OCI-LY1 (cell line): ENCODE results near the gene INTS14.

Experiments used
- H2AFZ ChIP-seq: fragments of 200-600 bp; sonication (generic), shearing (Covaris generic); 2 replicates; pipeline ENCODE4 v1.6.0; 2014; ENCODE audit warnings: antibody characterized with exemption, mild to moderate bottlenecking, low read length
- H3F3A ChIP-seq: fragments of 200-600 bp; sonication (generic), shearing (Covaris generic); 2 replicates; pipeline ENCODE4 v1.6.0; 2014; ENCODE audit warnings: mild to moderate bottlenecking, antibody characterized with exemption, low read length, moderate library complexity; ENCODE audit not compliant: insufficient read depth
- H3K27ac ChIP-seq: fragments of 200-600 bp; sonication (generic); 2 replicates; pipeline ENCODE4 v1.5.1; 2014; ENCODE audit warnings: low read length, mixed run types, mild to moderate bottlenecking, low read depth; ENCODE audit not compliant: poor library complexity, severe bottlenecking
- H3K27me3 ChIP-seq: fragments of 200-600 bp; sonication (generic); 2 replicates; pipeline ENCODE4 v1.6.0; 2014; ENCODE audit warnings: antibody characterized with exemption, mild to moderate bottlenecking, low read length, moderate library complexity; ENCODE audit not compliant: insufficient read depth
- H3K36me3 ChIP-seq: fragments of 200-600 bp; sonication (generic); 2 replicates; pipeline ENCODE4 v1.6.1; 2014; ENCODE audit warnings: mild to moderate bottlenecking, antibody characterized with exemption, low read length, moderate library complexity, mixed read lengths; ENCODE audit not compliant: insufficient read depth
- H3K4me1 ChIP-seq: fragments of 200-600 bp; sonication (generic); 2 replicates; pipeline ENCODE4 v1.5.1; 2014; ENCODE audit warnings: mild to moderate bottlenecking, low read length, moderate library complexity; ENCODE audit not compliant: insufficient read depth, severe bottlenecking
- H3K4me2 ChIP-seq: fragments of 200-600 bp; sonication (generic), shearing (Covaris generic); 2 replicates; pipeline ENCODE4 v1.6.1; 2014; ENCODE audit warnings: low read length
- H3K4me3 ChIP-seq: fragments of 200-600 bp; sonication (generic); 2 replicates; pipeline ENCODE4 v1.5.1; 2014; ENCODE audit warnings: low read length, low read depth, mild to moderate bottlenecking, mixed read lengths; ENCODE audit not compliant: poor library complexity, severe bottlenecking
- H3K79me2 ChIP-seq: fragments of 200-600 bp; shearing (Covaris generic); 2 replicates; pipeline ENCODE4 v1.6.1; 2016; ENCODE audit warnings: mixed run types, low read length, mixed read lengths; ENCODE audit not compliant: insufficient read depth
- H3K9ac ChIP-seq: fragments of 200-600 bp; sonication (generic), shearing (Covaris generic); 2 replicates; pipeline ENCODE4 v1.6.1; 2014; ENCODE audit warnings: mild to moderate bottlenecking, low read length, mixed read lengths
- H3K9me2 ChIP-seq: fragments of 200-600 bp; sonication (generic), shearing (Covaris generic); 2 replicates; pipeline ENCODE4 v1.6.1; 2014; ENCODE audit warnings: low read depth, mild to moderate bottlenecking, low read length, mixed read lengths
- H3K9me3 ChIP-seq: fragments of 200-600 bp; shearing (Covaris generic); 2 replicates; pipeline ENCODE4 v1.6.1; 2014; ENCODE audit warnings: low read length, mixed read lengths
- H4K20me1 ChIP-seq: fragments of 200-600 bp; sonication (generic), shearing (Covaris generic); 2 replicates; pipeline ENCODE4 v1.6.0; 2016; ENCODE audit warnings: mild to moderate bottlenecking, low read length; ENCODE audit not compliant: insufficient read depth
- CTCF ChIP-seq: fragments of 200-600 bp; sonication (generic), shearing (Covaris generic); IDR thresholded peaks from 2 replicates; pipeline ENCODE4 v1.5.1; 2017; ENCODE audit warnings: mild to moderate bottlenecking, antibody characterized with exemption, low read length, moderate library complexity, mixed read lengths
- EZH2 ChIP-seq: fragments of 200-600 bp; sonication (generic), shearing (Covaris generic); IDR thresholded peaks from 2 replicates; pipeline ENCODE4 v1.8.0; 2017; ENCODE audit warnings: borderline replicate concordance, mixed run types, mild to moderate bottlenecking, antibody characterized with exemption, low read length, moderate library complexity, mixed read lengths

Gene INTS14

GRCh38 chr15:65533057-65533756, 77.7 kb downstream of the INTS14 start:
- H3K4me2 ChIP-seq: peak overlapping the region; percentile 95
- no peaks in the 10 kb centered on the region for H3F3A ChIP-seq
- no peaks in the 10 kb centered on the region for H3K9me3 ChIP-seq
- TF ChIP-seq CTCF: no peak
- no peaks in the 10 kb centered on the region for H4K20me1 ChIP-seq
- H3K79me2 ChIP-seq: peaks cover 74% of the 10 kb centered on the region
- H2AFZ ChIP-seq: no peak overlapping the region
- H3K36me3 ChIP-seq: peaks cover 3% of the 10 kb centered on the region; the same call in 1 of the 2 replicates
- peak overlapping the region; percentile 46 for H3K27ac ChIP-seq
- H3K27me3 ChIP-seq: no peaks in the 10 kb centered on the region
- peaks cover 33% of the 10 kb centered on the region for H3K4me1 ChIP-seq
- H3K9ac ChIP-seq: peak overlapping the region; percentile 15; the same call in 1 of the 2 replicates
- H3K4me3 ChIP-seq: peak overlapping the region; percentile 86
- H3K9me2 ChIP-seq: no peaks in the 10 kb centered on the region

- peaks cover 33% of the 10 kb centered on the region for H3K4me1 ChIP-seq
- H2AFZ ChIP-seq: no peak overlapping the region
- H3K36me3 ChIP-seq: peaks cover 3% of the 10 kb centered on the region; the same call in 1 of the 2 replicates
- no peaks in the 10 kb centered on the region for H3K9me3 ChIP-seq
- no peaks in the 10 kb centered on the region for H3F3A ChIP-seq
- H3K4me3 ChIP-seq: peak overlapping the region; percentile 86
- H3K27me3 ChIP-seq: no peaks in the 10 kb centered on the region
- TF ChIP-seq EZH2: no peak
- no peak for TF ChIP-seq CTCF
- H3K9ac ChIP-seq: peak overlapping the region; percentile 15; the same call in 1 of the 2 replicates
- H3K4me2 ChIP-seq: peak overlapping the region; percentile 95
- H3K27ac ChIP-seq: peak overlapping the region; percentile 46
- no peaks in the 10 kb centered on the region for H3K9me2 ChIP-seq
- H3K79me2 ChIP-seq: peaks cover 71% of the 10 kb centered on the region
- H4K20me1 ChIP-seq: no peaks in the 10 kb centered on the region
Measured at GRCh38 chr15:65532738-65533051, 78.2 kb downstream of the INTS14 start.

- H3K27me3 ChIP-seq: no peaks in the 10 kb centered on the region
- TF ChIP-seq CTCF: no peak
- no peak for TF ChIP-seq EZH2
- H3K79me2 ChIP-seq: peaks cover 54% of the 10 kb centered on the region
- peaks cover 3% of the 10 kb centered on the region; the same call in 1 of the 2 replicates for H3K36me3 ChIP-seq
- peak within 1 kb of the TSS; percentile 86 for H3K4me3 ChIP-seq
- H3K4me1 ChIP-seq: peaks cover 33% of the 10 kb centered on the region
- no peaks in the 10 kb centered on the region for H3K9me3 ChIP-seq
- peak within 1 kb of the TSS; percentile 49 for H3K27ac ChIP-seq
- peak within 1 kb of the TSS; percentile 98 for H2AFZ ChIP-seq
- no peaks in the 10 kb centered on the region for H3K9me2 ChIP-seq
- peak within 1 kb of the TSS; percentile 85 for H3K9ac ChIP-seq
- H4K20me1 ChIP-seq: no peaks in the 10 kb centered on the region
- no peaks in the 10 kb centered on the region for H3F3A ChIP-seq
- peak within 1 kb of the TSS; percentile 95 for H3K4me2 ChIP-seq
Measured at GRCh38 chr15:65530318-65531111, 80.4 kb downstream of the INTS14 start, which contains the start of gene HACD3. Gene HACD3, plus strand, starts transcription at chr15:65530463. Its CDS starts 169 bp downstream, at chr15:65530632.
